ENCODE results near the gene CNIH1.

- TF ChIP-seq POLR2A (IDR thresholded peaks at IDR 0.05) (no peak), CTCF (IDR thresholded peaks at IDR 0.05) (no peak), EP300 (IDR thresholded peaks at IDR 0.05) (no peak)
Measured at GRCh38 chr14:54453252-54453651, 12.1 kb upstream of the CNIH1 start.

All from ovary (tissue), 3 donors.